GM21576 (cell line): Measurements from ENCODE around the gene TSSK6.

Experiments used
- ATAC-seq: cut with Tn5 transposase; IDR thresholded peaks from one replicate; pipeline ENCODE4 v1.9.1; 2021; ENCODE audit warnings: mild to moderate bottlenecking, moderate library complexity; ENCODE audit not compliant: unreplicated experiment

TSSK6 gene

GRCh38 chr19:19507354-19507753 lies 8.0 kb downstream of the TSSK6 start:
- no peak for ATAC-seq

GRCh38 chr19:19506592-19506991 lies 8.8 kb downstream of the TSSK6 start:
- no peak for ATAC-seq

- no peak for ATAC-seq
Observed at GRCh38 chr19:19505669-19506326, 9.6 kb downstream of the TSSK6 start.

GRCh38 chr19:19504754-19505668 lies 10.3 kb downstream of the TSSK6 start:
- ATAC-seq, result no peak

GRCh38 chr19:19502808-19503602 lies 12.3 kb downstream of the TSSK6 start:
- no peak for ATAC-seq

- ATAC-seq, result no peak
Observed at GRCh38 chr19:19502281-19502680, 13.1 kb downstream of the TSSK6 start.

- no peak for ATAC-seq
Observed at GRCh38 chr19:19501798-19502197, 13.6 kb downstream of the TSSK6 start.

GRCh38 chr19:19500975-19501644 lies 14.2 kb downstream of the TSSK6 start:
- ATAC-seq, result no peak

GRCh38 chr19:19499272-19499995 lies 15.9 kb downstream of the TSSK6 start:
- ATAC-seq, result no peak

- no peak for ATAC-seq
Observed at GRCh38 chr19:19498255-19498991, 16.9 kb downstream of the TSSK6 start.

- ATAC-seq, result no peak
Observed at GRCh38 chr19:19495614-19496603, 19.4 kb downstream of the TSSK6 start.

- ATAC-seq, result no peak
Observed at GRCh38 chr19:19493841-19494546, 21.4 kb downstream of the TSSK6 start.

- no peak for ATAC-seq
Observed at GRCh38 chr19:19492026-19492610, 23.2 kb downstream of the TSSK6 start.

- ATAC-seq, result no peak
Observed at GRCh38 chr19:19491321-19492025, 23.9 kb downstream of the TSSK6 start.

GRCh38 chr19:19490214-19490968 lies 25.0 kb downstream of the TSSK6 start:
- ATAC-seq, result no peak

- ATAC-seq, result no peak
Observed at GRCh38 chr19:19489804-19490204, 25.5 kb downstream of the TSSK6 start.
